Measurements from ENCODE around the gene FAM149B1. TPM values are rescaled to one million over a fixed set of nuclear protein-coding genes. Genes with fewer than 3 reads are reported as not detected.

FAM149B1 gene
- total RNA-seq, 3 donors from 2014 or later (not counting 1 experiment from before 2014, with no cell fraction given): 12.7 to 17.6 (median 12.8) TPM

DNA sequence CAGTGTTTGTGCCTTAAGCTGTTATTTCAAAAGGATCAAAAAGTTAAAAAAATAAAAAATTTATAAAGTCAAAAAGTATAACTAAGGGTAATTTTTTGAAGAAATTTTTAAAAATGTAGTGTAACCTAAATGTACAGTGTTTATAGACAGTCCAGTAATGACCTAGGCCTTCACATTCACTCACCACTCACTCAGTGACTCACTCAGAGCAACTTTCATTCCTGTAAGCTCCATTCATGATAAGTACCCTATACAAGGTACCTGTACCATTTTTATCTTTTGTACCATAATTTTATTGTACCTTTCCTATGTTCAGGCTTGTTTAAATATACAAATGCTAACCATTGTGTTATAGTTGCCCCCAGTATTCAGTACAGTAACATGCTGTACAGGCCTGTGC is 57.6 kb downstream of the FAM149B1 start:
- no peak overlapping the region for H3K4me3 ChIP-seq (ENCODE audit: low read length)
- Mint-ChIP-seq H3K36me3 (no peaks in the 10 kb centered on the region), H3K4me1 (no peaks in the 10 kb centered on the region), H3K9me3 (no peaks in the 10 kb centered on the region), H3K27me3 (ENCODE audit: low read depth in 2 of 2) (no peaks in the 10 kb centered on the region), H3K27ac (no peak overlapping the region), H3K4me3 (no peak overlapping the region)
- H3K36me3 ChIP-seq (ENCODE audit: control insufficient read depth, insufficient read depth, low read length): peaks cover 6% of the 10 kb centered on the region
- TF ChIP-seq, protein P1, sequence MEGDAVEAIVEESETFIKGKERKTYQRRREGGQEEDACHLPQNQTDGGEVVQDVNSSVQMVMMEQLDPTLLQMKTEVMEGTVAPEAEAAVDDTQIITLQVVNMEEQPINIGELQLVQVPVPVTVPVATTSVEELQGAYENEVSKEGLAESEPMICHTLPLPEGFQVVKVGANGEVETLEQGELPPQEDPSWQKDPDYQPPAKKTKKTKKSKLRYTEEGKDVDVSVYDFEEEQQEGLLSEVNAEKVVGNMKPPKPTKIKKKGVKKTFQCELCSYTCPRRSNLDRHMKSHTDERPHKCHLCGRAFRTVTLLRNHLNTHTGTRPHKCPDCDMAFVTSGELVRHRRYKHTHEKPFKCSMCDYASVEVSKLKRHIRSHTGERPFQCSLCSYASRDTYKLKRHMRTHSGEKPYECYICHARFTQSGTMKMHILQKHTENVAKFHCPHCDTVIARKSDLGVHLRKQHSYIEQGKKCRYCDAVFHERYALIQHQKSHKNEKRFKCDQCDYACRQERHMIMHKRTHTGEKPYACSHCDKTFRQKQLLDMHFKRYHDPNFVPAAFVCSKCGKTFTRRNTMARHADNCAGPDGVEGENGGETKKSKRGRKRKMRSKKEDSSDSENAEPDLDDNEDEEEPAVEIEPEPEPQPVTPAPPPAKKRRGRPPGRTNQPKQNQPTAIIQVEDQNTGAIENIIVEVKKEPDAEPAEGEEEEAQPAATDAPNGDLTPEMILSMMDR (IDR thresholded peaks at IDR 0.05): no peak
- no peaks in the 10 kb centered on the region for H3K9me3 ChIP-seq (ENCODE audit: control insufficient read depth, insufficient read depth, low read length)
- intact Hi-C loops (cut with micrococcal nuclease): no loop called here
- no peaks in the 10 kb centered on the region for H3K27me3 ChIP-seq (ENCODE audit: control insufficient read depth, insufficient read depth, low read length)
- no peak overlapping the region for H3K27ac ChIP-seq (ENCODE audit: low read length)
- no peak for DNase-seq
- ATAC-seq: no peak
- no peaks in the 10 kb centered on the region for H3K4me1 ChIP-seq (ENCODE audit: control insufficient read depth, insufficient read depth, low read length)

DNA sequence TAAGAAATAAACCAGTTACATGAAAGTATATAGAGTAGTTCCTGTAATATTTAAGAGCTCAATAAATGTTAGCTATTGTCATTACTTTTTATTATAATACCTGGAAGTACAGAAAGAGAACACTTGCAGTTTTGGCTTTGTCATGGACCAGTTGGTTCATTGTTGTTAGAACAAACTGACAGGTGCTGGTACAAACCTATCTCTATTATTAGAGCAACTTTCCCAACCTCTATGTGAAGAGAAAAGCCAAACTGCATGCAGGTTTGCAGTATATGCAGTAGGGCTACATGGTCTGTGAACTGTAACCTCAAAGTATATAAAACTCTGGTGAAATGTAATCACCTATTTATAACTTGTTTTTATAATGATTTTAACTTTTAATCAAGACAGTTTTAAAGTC is 58.7 kb downstream of the FAM149B1 start:
- no peak for DNase-seq
- ATAC-seq: no peak
- H3K27me3 ChIP-seq (ENCODE audit: control insufficient read depth, insufficient read depth, low read length): no peaks in the 10 kb centered on the region
- H3K9me3 Mint-ChIP-seq: no peaks in the 10 kb centered on the region
- no peaks in the 10 kb centered on the region for H3K4me1 Mint-ChIP-seq
- no peak overlapping the region for H3K27ac ChIP-seq (ENCODE audit: low read length)
- no peaks in the 10 kb centered on the region for H3K9me3 ChIP-seq (ENCODE audit: control insufficient read depth, insufficient read depth, low read length)
- peaks cover 6% of the 10 kb centered on the region for H3K36me3 ChIP-seq (ENCODE audit: control insufficient read depth, insufficient read depth, low read length)
- TF ChIP-seq, protein P1 (IDR thresholded peaks at IDR 0.05): no peak
- H3K36me3 Mint-ChIP-seq: peaks cover 5% of the 10 kb centered on the region
- no peak overlapping the region for H3K27ac Mint-ChIP-seq
- H3K4me3 Mint-ChIP-seq: no peak overlapping the region
- intact Hi-C loops (cut with micrococcal nuclease): no loop called here
- H3K4me1 ChIP-seq (ENCODE audit: control insufficient read depth, insufficient read depth, low read length): no peaks in the 10 kb centered on the region
- H3K4me3 ChIP-seq (ENCODE audit: low read length): no peak overlapping the region
- H3K27me3 Mint-ChIP-seq (ENCODE audit: low read depth in 2 of 2): no peaks in the 10 kb centered on the region

DNA sequence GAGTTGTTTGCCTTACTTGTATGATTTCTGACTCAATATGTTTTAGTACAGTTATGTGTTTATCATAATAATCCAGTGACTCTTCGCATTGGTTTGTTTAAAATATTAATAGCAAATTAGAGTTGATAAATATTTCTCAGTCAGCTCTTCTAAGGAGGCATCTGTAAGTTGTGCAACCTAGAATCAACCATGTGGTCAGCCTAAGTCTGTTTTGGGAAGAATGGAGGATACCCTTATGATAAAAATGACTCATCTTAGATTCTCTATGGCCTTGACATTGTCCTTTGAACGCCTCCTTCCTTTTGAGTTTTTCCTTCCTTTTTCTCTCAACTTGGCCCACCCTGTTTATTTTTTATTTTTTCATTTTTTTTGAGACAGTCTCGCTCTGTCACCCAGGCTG is 60.3 kb downstream of the FAM149B1 start:
- Mint-ChIP-seq H3K27me3 (ENCODE audit: low read depth in 2 of 2) (no peaks in the 10 kb centered on the region), H3K36me3 (peaks cover 6% of the 10 kb centered on the region), H3K9me3 (no peaks in the 10 kb centered on the region), H3K4me3 (no peak overlapping the region), H3K4me1 (no peaks in the 10 kb centered on the region), H3K27ac (no peak overlapping the region)
- DNase-seq: no peak
- intact Hi-C loops (cut with micrococcal nuclease): no loop called here
- TF ChIP-seq, protein P1 (IDR thresholded peaks at IDR 0.05): no peak
- peaks cover 10% of the 10 kb centered on the region for H3K36me3 ChIP-seq (ENCODE audit: control insufficient read depth, insufficient read depth, low read length)
- no peaks in the 10 kb centered on the region for H3K9me3 ChIP-seq (ENCODE audit: control insufficient read depth, insufficient read depth, low read length)
- no peak for ATAC-seq
- WGBS (ENCODE audit: insufficient coverage): 98% methylated on average over 3 of the region's 3 CpGs
- H3K4me3 ChIP-seq (ENCODE audit: low read length): no peak overlapping the region
- H3K4me1 ChIP-seq (ENCODE audit: control insufficient read depth, insufficient read depth, low read length): no peaks in the 10 kb centered on the region
- no peaks in the 10 kb centered on the region for H3K27me3 ChIP-seq (ENCODE audit: control insufficient read depth, insufficient read depth, low read length)
- H3K27ac ChIP-seq (ENCODE audit: low read length): no peak overlapping the region

DNA sequence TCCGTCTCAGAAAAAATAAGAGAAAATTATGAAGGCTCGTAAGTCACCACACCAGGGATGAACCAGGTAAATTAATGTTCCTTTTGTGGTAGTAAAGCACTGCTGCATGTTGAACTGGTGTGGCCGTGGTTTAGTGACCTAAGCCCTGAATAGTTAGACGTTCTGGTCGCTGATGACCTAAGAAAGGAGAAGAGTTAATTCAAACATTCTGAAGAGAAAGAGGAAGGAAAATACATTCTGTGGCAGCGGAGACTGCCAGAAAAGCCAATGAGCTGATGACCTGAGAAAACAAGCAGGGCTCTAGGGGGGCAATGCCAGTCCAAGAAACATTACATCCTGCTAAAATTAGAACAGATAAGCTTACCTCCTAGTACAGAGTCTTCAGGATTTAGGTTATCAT is 61.6 kb downstream of the FAM149B1 start:
- H3K27me3 Mint-ChIP-seq (ENCODE audit: low read depth in 2 of 2): no peaks in the 10 kb centered on the region
- Histone ChIP-seq H3K36me3 (ENCODE audit: control insufficient read depth, insufficient read depth, low read length) (peaks cover 12% of the 10 kb centered on the region), H3K9me3 (ENCODE audit: control insufficient read depth, insufficient read depth, low read length) (no peaks in the 10 kb centered on the region), H3K4me3 (ENCODE audit: low read length) (no peak overlapping the region), H3K27me3 (ENCODE audit: control insufficient read depth, insufficient read depth, low read length) (no peaks in the 10 kb centered on the region), H3K27ac (ENCODE audit: low read length) (no peak overlapping the region), H3K4me1 (ENCODE audit: control insufficient read depth, insufficient read depth, low read length) (no peaks in the 10 kb centered on the region)
- no peaks in the 10 kb centered on the region for H3K9me3 Mint-ChIP-seq
- DNase-seq (no peak), ATAC-seq (no peak)
- intact Hi-C loops (cut with micrococcal nuclease): no loop called here
- no peak overlapping the region for H3K4me3 Mint-ChIP-seq
- H3K27ac Mint-ChIP-seq: no peak overlapping the region
- TF ChIP-seq, protein P1 (IDR thresholded peaks at IDR 0.05): no peak
- H3K4me1 Mint-ChIP-seq: no peaks in the 10 kb centered on the region
- 53% methylated on average over 6 of the region's 6 CpGs for WGBS (ENCODE audit: insufficient coverage)
- H3K36me3 Mint-ChIP-seq: peaks cover 6% of the 10 kb centered on the region
